H1 (cell line): ENCODE measurements around the gene PABPN1. TPM values are rescaled to one million over a fixed set of nuclear protein-coding genes. Genes with fewer than 3 reads are reported as not detected.

Experiments
- EP300 ChIP-seq, 2 experiments: IDR thresholded peaks; 1 replicate in 1 of 2; 2 replicates in 1 of 2; pipeline ENCODE4 v1.6.1; 2011 to 2012; ENCODE audit warnings: low read depth in 2 of 2, low read length in 2 of 2, mild to moderate bottlenecking in 2 of 2, borderline replicate concordance in 1 of 2, inconsistent platforms in 1 of 2, moderate library complexity in 1 of 2
- EZH2 ChIP-seq: fragments of 200-600 bp; sonication (generic); IDR thresholded peaks from 2 replicates; pipeline ENCODE4 v1.7.1; 2012; ENCODE audit warnings: low read depth, mild to moderate bottlenecking, moderate library complexity, low read length, inconsistent platforms; ENCODE audit not compliant: severe bottlenecking
- GTF2F1 ChIP-seq: IDR thresholded peaks from 2 replicates; pipeline ENCODE4 v1.6.1; 2012; ENCODE audit warnings: low read depth, low read length, improper control_type of control experiment, borderline replicate concordance
- RAD21 ChIP-seq, 2 experiments: IDR thresholded peaks in 1 of 2; conservative IDR thresholded peaks in 1 of 2; 2 replicates each; pipeline ENCODE4 v1.6.1; 2011; ENCODE audit warnings: low read depth in 2 of 2, low read length in 2 of 2, improper control_type of control experiment in 1 of 2, inconsistent platforms in 1 of 2, mild to moderate bottlenecking in 1 of 2, moderate library complexity in 1 of 2
- SP2 ChIP-seq: IDR thresholded peaks from 2 replicates; pipeline ENCODE4 v1.6.1; 2012; ENCODE audit warnings: mild to moderate bottlenecking, low read length, inconsistent platforms
- SUZ12 ChIP-seq: fragments of 200-600 bp; sonication (generic); IDR thresholded peaks from 2 replicates; pipeline ENCODE4 v1.6.1; 2012; ENCODE audit warnings: mild to moderate bottlenecking, inconsistent platforms, low read length, moderate library complexity, mixed read lengths
- polyA plus RNA-seq, 7 experiments: library from polyadenylated mRNA; depleted of rRNA in 3 of 7; stranded (reverse) in 5 of 7; unstranded in 2 of 7; fragments of >200 nt in 5 of 7; fragments of 200-250 nt in 2 of 7; gene quantifications; 1 replicate in 5 of 7; 2 replicates in 1 of 7; 4 replicates in 1 of 7; pipeline versions ENCODE4 v1.2.1 to v1.2.3, GENCODE V29; 2011 to 2013; ENCODE audit warnings: missing spikeins in 2 of 7, mixed read lengths in 2 of 7
- total RNA-seq: library from RNA; stranded (reverse); fragmentation: NEBNext Ultra II Directional; extraction: Animal tissue kit (Norgen Biotek cat#: 25700); gene quantifications from 2 replicates; pipeline ENCODE4 v1.2.1, GENCODE V29; 2021
- TF ChIP-seq, protein P1 (sequence below): IDR thresholded peaks from 2 replicates; pipeline ENCODE4 v1.6.1; 2012; ENCODE audit warnings: inconsistent platforms

PABPN1 gene
- total and polyA plus RNA-seq, 2 of the 8 experiments (the other 6 are each of a cell fraction or from before 2014, with no cell fraction given): 300 to 331 TPM

DNA sequence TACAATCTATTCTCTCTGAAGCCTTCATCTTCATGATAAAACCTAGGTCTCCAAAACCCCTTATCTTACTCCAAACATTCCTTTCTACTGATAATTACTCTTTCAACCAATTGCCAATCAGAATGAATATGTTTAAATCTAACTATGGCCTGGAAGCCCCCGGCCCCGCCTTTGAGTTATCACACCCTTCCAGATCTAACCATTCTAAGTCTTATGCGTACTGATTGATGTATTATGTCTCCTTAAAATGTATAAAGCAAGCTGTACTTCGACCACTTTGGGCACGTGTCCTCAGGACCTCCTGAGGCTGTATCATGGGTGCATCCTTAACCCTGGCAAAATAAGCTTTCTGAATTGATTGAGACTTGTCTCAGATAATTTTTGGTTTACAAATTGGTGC is 14.4 kb downstream of the PABPN1 start (continued):
- TF ChIP-seq, protein P1, sequence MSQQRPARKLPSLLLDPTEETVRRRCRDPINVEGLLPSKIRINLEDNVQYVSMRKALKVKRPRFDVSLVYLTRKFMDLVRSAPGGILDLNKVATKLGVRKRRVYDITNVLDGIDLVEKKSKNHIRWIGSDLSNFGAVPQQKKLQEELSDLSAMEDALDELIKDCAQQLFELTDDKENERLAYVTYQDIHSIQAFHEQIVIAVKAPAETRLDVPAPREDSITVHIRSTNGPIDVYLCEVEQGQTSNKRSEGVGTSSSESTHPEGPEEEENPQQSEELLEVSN: no peak
- TF ChIP-seq RAD21 (IDR thresholded peaks at IDR 0.05 in 1 of 2, conservative IDR thresholded peaks at IDR 0.05 in 1 of 2; ENCODE audit: low read depth in 2 of 2, low read length in 2 of 2) (no peak), SP2 (no peak), EZH2 (no peak), EP300 (IDR thresholded peaks at IDR 0.05; ENCODE audit: borderline replicate concordance in 1 of 2, low read depth in 2 of 2, low read length in 2 of 2) (no peak), SUZ12 (no peak), GTF2F1 (no peak)
